ENCODE measurements around the gene ZC3H13. TPM values are rescaled to one million over a fixed set of nuclear protein-coding genes. Genes with fewer than 3 reads are reported as not detected.

ZC3H13 gene
- total RNA-seq, 1 donor from 2014 or later = 10.3 TPM

Other genes starting within 250 kb of the ZC3H13 start
- under 0.01 TPM in 1 of 2 replicates, not detected in the other for gene SIAH3, start 201.0 kb downstream of the ZC3H13 start, total RNA-seq
- not detected in 2 replicates for gene CPB2, start 52.3 kb upstream of the ZC3H13 start, total RNA-seq
- gene LCP1, start 129.4 kb upstream of the ZC3H13 start, total RNA-seq = under 0.01 TPM in 1 of 2 replicates, not detected in the other
- gene LRRC63, start 159.2 kb upstream of the ZC3H13 start, total RNA-seq = under 0.01 TPM in 2 replicates

Measured in lung microvascular endothelial cell (primary cell).